Neuron (in vitro differentiated cells): ENCODE results near the gene DCBLD2.

Experiments used
- H2AFZ ChIP-seq: one replicate; pipeline ENCODE4 v1.6.1; 2013; ENCODE audit warnings: low read depth, mild to moderate bottlenecking, inconsistent platforms, low read length, moderate library complexity
- H3K27me3 ChIP-seq: one replicate; pipeline ENCODE4 v1.6.1; 2013; ENCODE audit warnings: low read length; ENCODE audit not compliant: insufficient read depth
- H3K36me3 ChIP-seq: one replicate; pipeline ENCODE4 v1.6.1; 2013; ENCODE audit warnings: low read length; ENCODE audit not compliant: insufficient read depth
- H3K4me1 ChIP-seq: one replicate; pipeline ENCODE4 v1.6.1; 2013; ENCODE audit warnings: low read length; ENCODE audit not compliant: insufficient read depth
- H3K4me3 ChIP-seq: 2 replicates; pipeline ENCODE4 v1.5.1; 2013; ENCODE audit warnings: mild to moderate bottlenecking, low read length, moderate library complexity
- H3K9me3 ChIP-seq: one replicate; pipeline ENCODE4 v1.6.1; 2013; ENCODE audit warnings: low read length

The DCBLD2 gene

GRCh38 chr3:98777801-98778220, 123.7 kb downstream of the DCBLD2 start:
- Histone ChIP-seq H3K4me1 (no peaks in the 10 kb centered on the region), H3K4me3 (no peak overlapping the region), H3K9me3 (no peaks in the 10 kb centered on the region), H3K36me3 (no peaks in the 10 kb centered on the region), H3K27me3 (no peaks in the 10 kb centered on the region), H2AFZ (no peak overlapping the region)

- Histone ChIP-seq H2AFZ (no peak overlapping the region), H3K9me3 (no peaks in the 10 kb centered on the region), H3K4me1 (no peaks in the 10 kb centered on the region), H3K27me3 (no peaks in the 10 kb centered on the region), H3K36me3 (no peaks in the 10 kb centered on the region), H3K4me3 (no peak overlapping the region)
These were observed 124.2 kb downstream of the DCBLD2 start for GRCh38 chr3:98777286-98777685.

DNA sequence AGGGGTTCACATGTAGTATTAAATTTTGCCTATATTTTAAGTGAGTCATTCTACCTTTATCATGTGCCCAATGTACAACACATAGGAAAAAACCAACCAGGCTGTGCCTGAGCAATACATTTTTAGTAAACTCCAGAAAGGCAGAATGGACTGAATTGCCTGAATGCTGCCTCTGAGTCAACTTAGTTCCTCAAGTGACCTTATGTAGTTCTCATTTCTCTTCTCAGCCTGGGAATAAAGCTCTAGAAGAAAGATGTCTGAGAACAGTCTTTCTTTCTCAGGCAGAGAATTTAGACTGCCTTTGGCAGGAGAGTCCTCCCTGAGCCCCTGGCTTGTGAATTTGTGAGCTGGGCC, 125.4 kb downstream of the DCBLD2 start:
- H3K9me3 ChIP-seq, result no peaks in the 10 kb centered on the region
- no peak overlapping the region for H3K4me3 ChIP-seq
- H2AFZ ChIP-seq, result no peak overlapping the region
- no peaks in the 10 kb centered on the region for H3K4me1 ChIP-seq
- no peaks in the 10 kb centered on the region for H3K36me3 ChIP-seq
- no peaks in the 10 kb centered on the region for H3K27me3 ChIP-seq

DNA sequence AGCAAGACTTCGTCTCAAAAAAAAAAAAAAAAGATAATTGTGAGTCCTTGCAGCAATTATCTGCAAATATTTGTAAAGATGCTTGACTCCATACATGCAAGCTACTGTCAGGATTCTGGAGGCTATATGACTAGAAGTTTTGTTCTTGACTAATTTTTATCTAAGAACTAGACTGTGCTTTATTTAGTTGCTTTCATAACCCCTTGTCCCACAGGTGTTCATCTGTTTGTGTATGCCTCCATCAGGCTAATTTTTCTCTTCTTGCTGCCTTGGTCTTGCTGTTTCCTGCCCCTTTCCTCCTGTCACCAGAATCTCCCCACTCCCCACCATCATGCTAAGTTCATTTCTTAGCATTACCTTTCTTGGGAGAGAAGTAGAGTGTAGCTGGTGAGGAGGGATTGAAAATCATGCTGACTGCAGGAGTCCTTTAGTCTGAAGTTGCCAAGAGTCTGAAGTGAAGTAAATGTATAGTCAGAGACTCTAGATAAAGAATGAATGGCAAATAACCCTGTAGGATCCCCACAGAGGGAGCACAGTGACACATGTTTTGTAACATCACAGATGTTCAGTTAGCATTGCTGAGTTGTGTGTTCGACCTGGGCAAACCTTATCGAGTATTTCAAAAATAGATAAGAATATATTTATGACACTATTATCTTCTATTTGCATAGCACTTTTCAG, 125.9 kb downstream of the DCBLD2 start:
- Histone ChIP-seq H3K27me3 (no peaks in the 10 kb centered on the region), H3K9me3 (no peaks in the 10 kb centered on the region), H3K36me3 (no peaks in the 10 kb centered on the region), H3K4me1 (no peaks in the 10 kb centered on the region), H3K4me3 (no peak overlapping the region), H2AFZ (no peak overlapping the region)

DNA sequence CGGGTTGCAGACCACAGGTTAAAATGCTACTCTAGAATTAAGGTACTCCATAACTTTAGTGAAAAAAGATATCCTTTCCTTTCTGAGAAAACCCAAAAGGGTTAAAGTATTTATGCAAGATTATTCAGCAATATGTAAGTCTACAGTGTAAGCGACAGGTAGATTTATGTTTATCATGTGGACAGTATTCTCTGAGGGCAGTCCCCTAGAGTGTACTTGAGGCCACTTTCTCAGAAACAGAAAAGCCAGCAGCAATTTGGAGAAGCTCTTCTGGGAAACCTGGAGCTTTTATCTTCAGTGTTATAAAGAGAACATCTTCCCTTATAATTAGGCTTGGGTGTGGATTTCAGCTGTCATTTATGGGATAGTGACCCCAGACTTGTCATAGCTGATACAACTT, 129.5 kb downstream of the DCBLD2 start:
- Histone ChIP-seq H3K27me3 (no peaks in the 10 kb centered on the region), H2AFZ (no peak overlapping the region), H3K9me3 (no peaks in the 10 kb centered on the region), H3K36me3 (no peaks in the 10 kb centered on the region), H3K4me3 (no peak overlapping the region), H3K4me1 (peaks cover 3% of the 10 kb centered on the region)

DNA sequence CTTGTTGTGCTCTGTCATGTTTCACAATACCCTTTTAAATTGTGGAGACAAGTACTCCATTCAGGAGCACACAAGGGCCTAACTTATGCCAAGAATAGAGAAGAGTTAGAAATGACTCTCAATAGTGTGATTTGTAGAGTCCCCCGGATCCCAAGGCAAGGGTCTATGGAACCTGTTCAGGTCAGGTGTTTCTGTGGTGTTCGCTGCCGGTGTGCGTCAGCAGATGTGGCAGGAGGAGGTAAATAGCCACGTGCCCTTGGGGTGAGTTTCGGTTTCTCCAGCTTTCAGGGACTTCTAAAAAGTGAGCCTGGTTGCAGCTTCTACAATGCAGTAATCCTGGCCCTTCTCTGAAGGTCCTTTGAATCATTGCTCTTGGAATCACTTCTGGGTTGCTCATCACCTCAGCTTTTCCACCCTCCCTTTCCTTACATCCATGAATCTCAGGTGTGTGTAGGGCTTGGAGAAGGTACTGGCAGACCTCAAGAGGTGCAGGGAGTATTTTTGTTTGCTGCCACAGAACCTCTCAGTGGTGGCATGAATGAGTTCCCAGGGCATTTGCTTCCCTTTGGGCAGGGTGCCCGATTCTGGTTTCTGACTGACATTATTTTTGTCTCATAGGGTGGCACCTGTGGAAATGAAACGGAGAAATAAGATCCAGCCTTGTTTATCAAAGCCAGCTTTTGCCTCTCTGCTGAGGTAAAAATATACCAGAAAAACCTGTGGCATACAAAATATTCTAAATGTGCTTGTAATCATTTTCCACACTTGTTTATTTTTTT, 131.0 kb downstream of the DCBLD2 start:
- Histone ChIP-seq H2AFZ (no peak overlapping the region), H3K27me3 (no peaks in the 10 kb centered on the region), H3K9me3 (no peaks in the 10 kb centered on the region), H3K4me3 (no peak overlapping the region), H3K36me3 (no peaks in the 10 kb centered on the region), H3K4me1 (peaks cover 3% of the 10 kb centered on the region)

DNA sequence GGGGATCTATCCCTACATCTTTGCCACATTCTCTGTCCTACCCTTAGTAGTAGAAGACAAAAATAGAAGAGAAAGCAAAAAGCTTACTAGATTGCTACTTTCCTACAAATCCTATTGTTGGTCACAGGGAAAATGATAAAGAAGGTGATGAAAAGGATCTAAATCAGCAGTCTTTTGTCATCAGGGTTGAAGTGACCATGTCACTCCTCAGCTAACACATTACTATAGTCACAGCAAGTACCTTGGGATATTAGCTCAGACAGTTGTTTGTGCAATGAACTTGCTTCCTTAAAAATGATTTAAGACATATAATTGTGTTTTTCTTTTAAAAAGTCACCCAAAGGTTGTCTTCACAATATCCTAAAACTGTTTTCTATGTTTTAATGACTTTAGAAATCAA, 132.0 kb downstream of the DCBLD2 start:
- no peak overlapping the region for H3K4me3 ChIP-seq
- no peaks in the 10 kb centered on the region for H3K9me3 ChIP-seq
- peaks cover 3% of the 10 kb centered on the region for H3K4me1 ChIP-seq
- no peaks in the 10 kb centered on the region for H3K36me3 ChIP-seq
- no peak overlapping the region for H2AFZ ChIP-seq
- no peaks in the 10 kb centered on the region for H3K27me3 ChIP-seq

DNA sequence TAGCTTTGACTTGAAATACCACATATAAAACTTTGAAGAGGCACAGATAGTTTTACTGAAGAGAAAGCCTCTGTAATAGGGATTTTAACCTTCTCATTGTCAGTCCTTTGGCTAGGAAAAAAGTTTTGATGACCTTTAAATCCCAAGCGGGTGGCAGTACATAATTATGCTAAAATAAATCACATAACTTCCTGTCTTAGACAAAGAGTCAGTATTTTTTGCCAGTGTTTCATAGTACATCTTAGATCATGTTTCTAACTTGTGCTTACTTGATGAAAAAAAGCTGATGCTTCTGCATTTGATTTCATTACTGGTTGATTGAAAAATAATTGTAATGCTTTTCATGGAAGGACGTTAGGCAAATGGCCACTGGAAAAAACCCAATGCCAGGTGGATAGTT, 132.5 kb downstream of the DCBLD2 start:
- H3K27me3 ChIP-seq, result no peaks in the 10 kb centered on the region
- H3K36me3 ChIP-seq, result no peaks in the 10 kb centered on the region
- no peak overlapping the region for H2AFZ ChIP-seq
- H3K4me1 ChIP-seq, result peaks cover 3% of the 10 kb centered on the region
- H3K4me3 ChIP-seq, result no peak overlapping the region
- H3K9me3 ChIP-seq, result no peaks in the 10 kb centered on the region

- Histone ChIP-seq H3K27me3 (no peaks in the 10 kb centered on the region), H3K9me3 (no peaks in the 10 kb centered on the region)
These were observed 134.6 kb downstream of the DCBLD2 start for GRCh38 chr3:98766924-98767323.

GRCh38 chr3:98765721-98766120, 135.8 kb downstream of the DCBLD2 start:
- H3K36me3 ChIP-seq, result no peaks in the 10 kb centered on the region
- H3K27me3 ChIP-seq, result no peaks in the 10 kb centered on the region
- peaks cover 11% of the 10 kb centered on the region for H3K4me1 ChIP-seq
- H3K4me3 ChIP-seq, result no peak overlapping the region
- H3K9me3 ChIP-seq, result no peaks in the 10 kb centered on the region
- no peak overlapping the region for H2AFZ ChIP-seq

More at GRCh38 chr3:98766924-98767323, 134.6 kb downstream of the DCBLD2 start:
- Histone ChIP-seq H3K4me3 (no peak overlapping the region), H3K4me1 (peaks cover 6% of the 10 kb centered on the region), H2AFZ (no peak overlapping the region), H3K36me3 (no peaks in the 10 kb centered on the region)

GRCh38 chr3:98764472-98764884, 137.0 kb downstream of the DCBLD2 start:
- Histone ChIP-seq H3K27me3 (no peaks in the 10 kb centered on the region), H2AFZ (no peak overlapping the region)

DNA sequence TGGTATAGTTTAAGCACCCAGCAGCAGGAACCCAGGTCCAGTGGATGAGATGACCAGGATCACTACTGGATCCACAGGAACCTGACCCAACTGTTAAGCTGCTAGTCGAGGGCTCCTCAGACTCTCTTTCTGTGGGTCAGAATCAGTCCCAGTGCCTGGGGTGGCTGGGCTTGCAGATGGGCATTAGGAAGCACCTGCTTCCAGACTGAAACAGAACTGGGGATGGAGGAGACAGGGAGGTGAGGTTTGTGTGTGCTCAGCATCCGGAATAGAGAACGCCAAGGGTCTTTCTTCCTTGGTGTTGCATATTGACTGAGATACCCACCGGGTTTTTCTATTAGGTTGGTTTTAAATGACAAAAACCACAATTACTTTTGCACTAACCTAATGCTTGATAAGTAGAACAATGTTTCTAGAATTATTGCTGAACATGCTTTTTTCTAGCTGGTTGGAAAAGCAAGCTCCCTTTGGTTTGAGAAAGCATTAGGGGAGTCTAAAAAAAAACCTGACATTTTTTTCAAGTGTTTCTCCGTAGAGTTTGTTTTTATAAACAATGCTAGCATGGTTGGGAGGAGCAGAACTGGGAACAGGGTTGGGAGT, 137.6 kb downstream of the DCBLD2 start:
- Histone ChIP-seq H3K4me3 (no peak overlapping the region), H3K9me3 (no peaks in the 10 kb centered on the region), H3K27me3 (no peaks in the 10 kb centered on the region), H3K36me3 (no peaks in the 10 kb centered on the region), H3K4me1 (peaks cover 8% of the 10 kb centered on the region), H2AFZ (no peak overlapping the region)

More at GRCh38 chr3:98764472-98764884, 137.0 kb downstream of the DCBLD2 start:
- peaks cover 8% of the 10 kb centered on the region for H3K4me1 ChIP-seq
- no peaks in the 10 kb centered on the region for H3K9me3 ChIP-seq
- no peak overlapping the region for H3K4me3 ChIP-seq
- no peaks in the 10 kb centered on the region for H3K36me3 ChIP-seq

GRCh38 chr3:98763076-98763475, 138.4 kb downstream of the DCBLD2 start, which contains the start of gene ST3GAL6:
TSS of gene ST3GAL6 (plus strand) at chr3:98763340. CDS start at chr3:98768441, 5,101 bp downstream.
- Histone ChIP-seq H3K9me3 (no peaks in the 10 kb centered on the region), H2AFZ (peak within 1 kb of the TSS; percentile 86), H3K4me3 (no peak within 1 kb of the TSS), H3K27me3 (no peaks in the 10 kb centered on the region), H3K36me3 (no peaks in the 10 kb centered on the region), H3K4me1 (peaks cover 8% of the 10 kb centered on the region)
